HFFc6 (cell line): ENCODE data around the gene VPS4A. TPM values are rescaled to one million over a fixed set of nuclear protein-coding genes. Genes with fewer than 3 reads are reported as not detected.

Experiments used
- DNase-seq: peaks from one replicate; pipeline ENCODE4 v3.0.0-alpha.2; 2018
- H3K27ac Mint-ChIP-seq: 2 replicates; pipeline ENCODE4 v1.8.0; 2020; ENCODE audit warnings: mild to moderate bottlenecking, mixed read lengths
- H3K27me3 Mint-ChIP-seq: 2 replicates; pipeline ENCODE4 v1.8.0; 2021; ENCODE audit warnings: mild to moderate bottlenecking, moderate library complexity, mixed read lengths; ENCODE audit not compliant: insufficient read depth
- H3K36me3 Mint-ChIP-seq: 2 replicates; pipeline ENCODE4 v1.8.0; 2021; ENCODE audit warnings: low read depth, mixed read lengths
- H3K4me1 Mint-ChIP-seq: 2 replicates; pipeline ENCODE4 v1.8.0; 2020; ENCODE audit warnings: low read depth, mixed read lengths
- H3K4me3 Mint-ChIP-seq: 2 replicates; pipeline ENCODE4 v1.8.0; 2020; ENCODE audit warnings: mild to moderate bottlenecking, moderate library complexity, mixed read lengths
- H3K9me3 Mint-ChIP-seq: 2 replicates; pipeline ENCODE4 v1.8.0; 2020; ENCODE audit warnings: mild to moderate bottlenecking, mixed read lengths
- total RNA-seq, 6 experiments: library from RNA; stranded (reverse); fragmentation: NEBNext Ultra II Directional; extraction: Animal tissue kit (Norgen Biotek cat#: 25700); gene quantifications; 2 replicates in 1 of 6; 3 replicates in 5 of 6; pipeline ENCODE4 v1.2.3, GENCODE V29; 2021
- TF ChIP-seq, protein P1 (sequence below): fragments of 200-600 bp; sonication (generic); IDR thresholded peaks from 2 replicates; pipeline ENCODE4 v1.5.0; 2021; ENCODE audit warnings: antibody characterized with exemption, mild to moderate bottlenecking

Gene VPS4A
- total RNA-seq, 6 experiments from 2014 or later, result 33.2 to 39.8 (median 36.7) TPM

DNA sequence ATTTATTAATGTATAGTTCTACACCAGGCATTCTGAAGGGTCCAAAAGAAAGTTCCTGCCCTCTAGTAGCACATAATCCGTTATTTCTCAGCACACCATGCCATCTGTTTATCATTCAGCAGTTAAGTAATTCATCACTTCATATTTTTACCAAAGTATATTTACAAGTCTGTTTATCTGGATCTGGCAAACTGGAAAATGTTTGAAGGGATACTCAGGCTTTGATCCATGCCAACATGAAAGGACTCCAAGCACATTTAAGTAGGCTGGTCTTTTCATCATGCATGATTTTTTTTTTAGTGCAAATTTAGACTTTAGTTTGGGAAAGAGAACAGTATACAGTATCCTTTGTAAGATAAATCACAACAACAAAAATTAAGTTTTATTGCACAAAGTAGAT is 4.1 kb upstream of the VPS4A start:
- H3K27me3 Mint-ChIP-seq, result peaks cover 9% of the 10 kb centered on the region
- peaks cover 18% of the 10 kb centered on the region for H3K36me3 Mint-ChIP-seq
- peaks cover 16% of the 10 kb centered on the region for H3K4me1 Mint-ChIP-seq
- no peak overlapping the region for H3K4me3 Mint-ChIP-seq
- H3K27ac Mint-ChIP-seq, result no peak overlapping the region
- no peak for DNase-seq
- H3K9me3 Mint-ChIP-seq, result no peaks in the 10 kb centered on the region
- TF ChIP-seq, protein P1, sequence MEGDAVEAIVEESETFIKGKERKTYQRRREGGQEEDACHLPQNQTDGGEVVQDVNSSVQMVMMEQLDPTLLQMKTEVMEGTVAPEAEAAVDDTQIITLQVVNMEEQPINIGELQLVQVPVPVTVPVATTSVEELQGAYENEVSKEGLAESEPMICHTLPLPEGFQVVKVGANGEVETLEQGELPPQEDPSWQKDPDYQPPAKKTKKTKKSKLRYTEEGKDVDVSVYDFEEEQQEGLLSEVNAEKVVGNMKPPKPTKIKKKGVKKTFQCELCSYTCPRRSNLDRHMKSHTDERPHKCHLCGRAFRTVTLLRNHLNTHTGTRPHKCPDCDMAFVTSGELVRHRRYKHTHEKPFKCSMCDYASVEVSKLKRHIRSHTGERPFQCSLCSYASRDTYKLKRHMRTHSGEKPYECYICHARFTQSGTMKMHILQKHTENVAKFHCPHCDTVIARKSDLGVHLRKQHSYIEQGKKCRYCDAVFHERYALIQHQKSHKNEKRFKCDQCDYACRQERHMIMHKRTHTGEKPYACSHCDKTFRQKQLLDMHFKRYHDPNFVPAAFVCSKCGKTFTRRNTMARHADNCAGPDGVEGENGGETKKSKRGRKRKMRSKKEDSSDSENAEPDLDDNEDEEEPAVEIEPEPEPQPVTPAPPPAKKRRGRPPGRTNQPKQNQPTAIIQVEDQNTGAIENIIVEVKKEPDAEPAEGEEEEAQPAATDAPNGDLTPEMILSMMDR, result no peak

DNA sequence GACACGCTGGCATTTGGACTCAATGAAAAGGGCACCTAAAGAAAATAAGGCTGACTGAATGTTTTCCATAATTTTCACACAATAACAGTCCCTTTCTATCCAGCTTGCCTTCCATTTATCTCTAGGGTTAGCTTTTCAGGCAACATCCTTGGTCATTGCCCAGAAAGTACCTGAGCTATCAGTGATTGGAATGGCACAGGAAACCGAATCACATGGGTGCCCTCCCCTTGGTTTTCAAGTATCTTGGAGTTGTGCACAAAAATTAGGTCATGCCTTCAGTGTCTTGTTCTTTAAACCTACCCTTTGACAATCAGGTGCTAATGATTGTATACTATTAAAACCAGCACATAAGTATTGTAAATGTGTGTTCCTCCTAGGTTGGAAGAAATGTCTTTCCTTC is 3.3 kb upstream of the VPS4A start:
- peaks cover 10% of the 10 kb centered on the region for H3K27me3 Mint-ChIP-seq
- H3K4me1 Mint-ChIP-seq, result peaks cover 21% of the 10 kb centered on the region
- H3K4me3 Mint-ChIP-seq, result no peak overlapping the region
- H3K36me3 Mint-ChIP-seq, result peaks cover 18% of the 10 kb centered on the region
- DNase-seq, result no peak
- TF ChIP-seq, protein P1, result no peak
- H3K9me3 Mint-ChIP-seq, result no peaks in the 10 kb centered on the region
- no peak overlapping the region for H3K27ac Mint-ChIP-seq

DNA sequence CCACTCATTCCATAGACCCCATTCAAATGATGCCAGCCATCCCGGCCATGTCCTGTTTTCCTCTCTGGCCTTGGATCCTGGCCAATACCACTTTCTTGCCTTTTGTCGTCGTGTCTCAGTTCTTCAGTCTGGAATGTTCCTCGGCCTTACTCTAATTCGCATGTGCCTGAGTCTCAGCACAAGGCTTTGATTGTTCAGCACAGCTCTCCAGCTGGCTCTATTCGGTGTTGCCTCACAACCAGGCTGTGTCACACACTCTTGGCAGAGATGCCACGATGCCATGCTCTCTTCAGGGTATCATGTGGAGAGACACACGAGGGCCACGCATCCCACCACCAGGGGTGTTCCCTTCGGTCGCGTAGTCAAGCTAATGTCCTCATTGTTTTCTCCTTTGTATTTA is 1.8 kb upstream of the VPS4A start:
- Mint-ChIP-seq H3K27ac (peak overlapping the region; percentile 4; the same call in 1 of the 2 replicates), H3K36me3 (peaks cover 26% of the 10 kb centered on the region), H3K4me1 (peaks cover 30% of the 10 kb centered on the region), H3K4me3 (no peak overlapping the region), H3K9me3 (no peaks in the 10 kb centered on the region), H3K27me3 (peaks cover 12% of the 10 kb centered on the region)
- TF ChIP-seq, protein P1, result no peak
- DNase-seq, result no peak

DNA sequence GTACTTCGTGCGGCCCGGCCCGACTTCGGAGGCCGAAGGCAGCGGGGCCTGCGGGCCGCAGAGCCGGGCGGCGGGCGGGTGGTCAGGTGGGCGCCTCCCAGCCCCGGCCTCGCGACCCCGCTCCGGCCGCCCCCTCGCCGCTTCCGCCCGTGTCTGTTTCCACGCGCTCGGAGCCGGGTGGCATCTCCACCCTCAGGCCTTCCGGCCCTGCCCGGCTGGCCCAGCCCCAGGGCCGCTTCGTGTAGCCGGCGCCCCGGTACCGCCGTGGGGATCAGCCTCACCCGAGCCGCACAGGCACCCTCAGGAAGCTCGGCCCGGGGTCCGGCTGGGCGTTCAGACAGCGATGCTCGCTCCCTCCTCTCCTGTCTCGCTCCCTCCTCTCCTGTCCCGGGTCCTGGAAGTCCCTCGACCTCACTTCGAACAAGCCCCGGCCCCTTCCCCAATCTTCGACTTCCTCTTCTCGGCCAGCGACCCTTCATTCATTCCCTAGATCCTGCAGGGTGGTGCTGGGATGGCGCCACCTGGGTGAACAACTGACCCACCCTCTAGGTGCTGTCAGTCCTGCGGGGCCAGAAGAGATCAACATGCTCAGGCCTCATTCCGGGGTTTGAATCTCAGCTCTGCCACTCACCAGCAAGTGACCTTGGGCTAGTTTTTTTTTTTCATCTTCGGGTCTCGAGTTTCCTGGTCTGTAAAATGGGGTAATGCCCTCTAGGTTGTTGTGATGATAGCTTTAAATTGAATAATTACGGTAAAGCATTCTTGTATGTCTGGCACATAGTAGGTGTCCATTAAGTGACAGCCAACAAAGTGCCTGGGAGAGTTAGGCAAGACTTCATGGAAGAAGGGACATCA is 610 bp downstream of the VPS4A start:
- Mint-ChIP-seq H3K27ac (peak overlapping the region; percentile 93), H3K36me3 (peaks cover 26% of the 10 kb centered on the region), H3K4me1 (peaks cover 22% of the 10 kb centered on the region), H3K4me3 (peak overlapping the region; percentile 99), H3K9me3 (no peaks in the 10 kb centered on the region), H3K27me3 (peaks cover 12% of the 10 kb centered on the region)
- DNase-seq, result peak; percentile 11
- TF ChIP-seq, protein P1, result no peak

DNA sequence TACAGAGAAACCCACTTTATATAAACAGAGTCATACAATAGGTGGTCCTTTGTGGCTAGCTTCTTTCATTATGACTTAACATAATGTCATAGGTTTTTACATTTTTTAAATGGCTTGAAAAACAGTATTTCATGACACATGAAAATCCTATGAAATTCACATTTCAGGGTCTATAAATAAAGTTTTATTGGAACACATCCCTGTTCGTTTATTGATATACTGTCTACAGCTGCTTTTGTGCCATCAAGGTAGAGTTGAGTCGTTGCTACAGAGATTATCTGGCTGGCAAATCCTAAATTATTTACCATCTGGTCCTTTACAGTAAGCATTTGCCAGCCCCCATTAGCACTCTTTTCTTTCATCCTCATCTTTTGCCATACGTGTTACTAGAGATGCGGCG is 2.3 kb downstream of the VPS4A start:
- peaks cover 12% of the 10 kb centered on the region for H3K27me3 Mint-ChIP-seq
- H3K27ac Mint-ChIP-seq, result peak overlapping the region; percentile 4; the same call in 1 of the 2 replicates
- no peaks in the 10 kb centered on the region for H3K9me3 Mint-ChIP-seq

More for the DNA sequence above, 2.3 kb downstream of the VPS4A start:
- Mint-ChIP-seq H3K36me3 (peaks cover 26% of the 10 kb centered on the region), H3K4me1 (peaks cover 22% of the 10 kb centered on the region), H3K4me3 (peak overlapping the region; percentile 38)
- DNase-seq, result no peak
- TF ChIP-seq, protein P1, result no peak
